Neutrophil (primary cell): ENCODE measurements around the gene RNF31.

ENCODE experiments used
- H3K27ac ChIP-seq: fragments of 200-600 bp; sonication (generic); 2 replicates; pipeline ENCODE4 v1.5.1; 2016; ENCODE audit warnings: mild to moderate bottlenecking, moderate library complexity
- H3K27me3 ChIP-seq: fragments of 200-600 bp; sonication (generic); 2 replicates; pipeline ENCODE4 v1.6.0; 2016; ENCODE audit warnings: mild to moderate bottlenecking
- H3K36me3 ChIP-seq: fragments of 200-600 bp; sonication (generic); 2 replicates; pipeline ENCODE4 v1.5.1; 2017
- H3K4me1 ChIP-seq, 2 experiments: fragments of 200-600 bp in 1 of 2; sonication (generic) in 1 of 2; 1 replicate in 1 of 2; 2 replicates in 1 of 2; pipeline versions ENCODE4 v1.5.1 to v1.6.1; 2013 to 2016; ENCODE audit warnings: low read depth in 1 of 2, low read length in 1 of 2, mild to moderate bottlenecking in 1 of 2, moderate library complexity in 1 of 2; ENCODE audit not compliant: control insufficient read depth in 1 of 2, insufficient read depth in 1 of 2
- H3K4me3 ChIP-seq, 2 experiments: fragments of 200-600 bp in 1 of 2; sonication (generic) in 1 of 2; 1 replicate in 1 of 2; 2 replicates in 1 of 2; pipeline ENCODE4 v1.5.1; 2013 to 2016; ENCODE audit warnings: low read depth in 1 of 2, low read length in 1 of 2, mild to moderate bottlenecking in 1 of 2, moderate library complexity in 1 of 2
- H3K9me3 ChIP-seq: fragments of 200-600 bp; sonication (generic); 2 replicates; pipeline ENCODE4 v1.5.1; 2016
- CTCF ChIP-seq: fragments of 200-600 bp; sonication (generic); IDR thresholded peaks from 2 replicates; pipeline ENCODE4 v1.5.1; 2016; ENCODE audit warnings: antibody characterized with exemption

Gene RNF31

DNA sequence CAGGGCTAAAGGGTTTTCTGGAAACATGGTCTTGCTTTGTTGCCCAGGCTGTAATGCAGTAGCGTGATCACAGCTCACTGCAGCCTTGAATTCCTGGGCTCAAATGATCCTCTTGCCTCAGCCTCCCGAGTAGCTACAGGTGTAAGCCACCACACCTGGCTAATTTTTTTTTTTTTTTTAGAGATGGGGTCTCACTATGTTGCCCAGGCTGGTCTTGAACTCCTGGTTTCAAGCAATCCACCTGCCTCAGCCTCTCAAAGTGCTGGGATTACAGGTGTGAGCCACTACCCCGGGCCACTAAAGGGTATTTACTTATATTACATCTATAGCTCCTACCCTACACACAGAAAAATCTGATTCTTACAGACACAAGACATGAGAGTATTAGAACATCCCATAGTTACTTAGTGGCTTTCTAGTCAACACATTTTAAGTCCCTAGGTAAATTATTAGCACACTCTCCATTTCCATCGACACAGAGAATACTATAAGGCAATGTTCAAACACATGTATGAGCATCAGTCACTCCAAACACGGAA lies 38.9 kb upstream of the RNF31 start:
- H3K9me3 ChIP-seq = no peaks in the 10 kb centered on the region
- no peaks in the 10 kb centered on the region for H3K36me3 ChIP-seq
- H3K27me3 ChIP-seq = no peaks in the 10 kb centered on the region
- H3K4me1 ChIP-seq = peaks cover 8 to 11% of the 10 kb centered on the region in 2 experiments
- no peak for TF ChIP-seq CTCF
- H3K27ac ChIP-seq = peak overlapping the region; percentile 60
- H3K4me3 ChIP-seq = peak overlapping the region in 1 of 2 experiments; percentile 3

DNA sequence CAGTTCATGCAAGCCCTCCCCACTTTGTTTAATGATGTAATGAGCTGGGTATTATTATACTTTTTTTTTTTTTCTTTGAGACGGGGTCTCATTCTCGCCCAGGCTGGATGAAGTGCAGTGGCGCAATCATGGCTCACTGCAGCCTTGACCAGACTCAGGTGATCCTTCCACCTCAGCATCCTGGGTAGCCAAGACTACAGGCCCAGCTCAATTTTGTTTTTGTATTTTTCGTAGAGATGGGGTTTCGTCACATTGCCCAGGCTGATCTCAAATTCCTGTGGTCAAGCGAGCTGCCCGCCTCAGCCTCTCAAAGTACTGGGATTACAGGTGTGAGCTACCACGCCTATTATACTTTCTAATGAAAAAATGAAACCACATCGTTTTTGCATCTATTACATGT lies 37.2 kb upstream of the RNF31 start:
- peaks cover 15 to 16% of the 10 kb centered on the region in 2 experiments for H3K4me1 ChIP-seq
- TF ChIP-seq CTCF = no peak

GRCh38 chr14:24110523-24110922 lies 36.8 kb upstream of the RNF31 start:
- Histone ChIP-seq H3K4me3 (no peak overlapping the region), H3K4me1 (peaks cover 18 to 19% of the 10 kb centered on the region in 2 experiments), H3K27ac (no peak overlapping the region), H3K9me3 (no peaks in the 10 kb centered on the region), H3K36me3 (no peaks in the 10 kb centered on the region), H3K27me3 (no peaks in the 10 kb centered on the region)
- TF ChIP-seq CTCF = no peak

More for the DNA sequence above, 37.2 kb upstream of the RNF31 start:
- Histone ChIP-seq H3K36me3 (no peaks in the 10 kb centered on the region), H3K9me3 (no peaks in the 10 kb centered on the region), H3K4me3 (no peak overlapping the region), H3K27me3 (no peaks in the 10 kb centered on the region), H3K27ac (no peak overlapping the region)

DNA sequence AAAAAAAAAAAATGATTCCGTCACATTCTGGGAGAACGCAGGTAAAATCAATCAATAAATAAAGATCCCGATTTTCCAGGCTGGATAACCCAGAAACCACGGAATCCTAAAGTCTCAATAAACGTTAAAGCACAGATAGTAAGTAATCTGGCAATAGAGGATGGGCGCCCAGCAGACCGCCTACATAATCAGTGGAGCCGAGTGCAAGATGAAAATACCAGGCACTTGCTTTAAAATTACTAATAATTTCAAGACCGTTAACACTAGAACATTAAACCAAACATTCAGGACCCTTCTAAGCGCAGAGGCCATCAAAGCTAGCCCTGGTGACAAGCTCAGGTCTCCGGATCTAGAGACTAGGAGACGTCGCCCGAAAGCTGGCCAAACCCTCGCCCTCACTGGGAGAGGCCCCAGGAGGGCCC lies 33.9 kb upstream of the RNF31 start:
- Histone ChIP-seq H3K4me3 (peak overlapping the region; percentile 67 to 84), H3K27ac (peak overlapping the region; percentile 98), H3K36me3 (peaks cover 14% of the 10 kb centered on the region), H3K9me3 (no peaks in the 10 kb centered on the region), H3K27me3 (no peaks in the 10 kb centered on the region), H3K4me1 (peaks cover 30 to 33% of the 10 kb centered on the region in 2 experiments)
- TF ChIP-seq CTCF = no peak

DNA sequence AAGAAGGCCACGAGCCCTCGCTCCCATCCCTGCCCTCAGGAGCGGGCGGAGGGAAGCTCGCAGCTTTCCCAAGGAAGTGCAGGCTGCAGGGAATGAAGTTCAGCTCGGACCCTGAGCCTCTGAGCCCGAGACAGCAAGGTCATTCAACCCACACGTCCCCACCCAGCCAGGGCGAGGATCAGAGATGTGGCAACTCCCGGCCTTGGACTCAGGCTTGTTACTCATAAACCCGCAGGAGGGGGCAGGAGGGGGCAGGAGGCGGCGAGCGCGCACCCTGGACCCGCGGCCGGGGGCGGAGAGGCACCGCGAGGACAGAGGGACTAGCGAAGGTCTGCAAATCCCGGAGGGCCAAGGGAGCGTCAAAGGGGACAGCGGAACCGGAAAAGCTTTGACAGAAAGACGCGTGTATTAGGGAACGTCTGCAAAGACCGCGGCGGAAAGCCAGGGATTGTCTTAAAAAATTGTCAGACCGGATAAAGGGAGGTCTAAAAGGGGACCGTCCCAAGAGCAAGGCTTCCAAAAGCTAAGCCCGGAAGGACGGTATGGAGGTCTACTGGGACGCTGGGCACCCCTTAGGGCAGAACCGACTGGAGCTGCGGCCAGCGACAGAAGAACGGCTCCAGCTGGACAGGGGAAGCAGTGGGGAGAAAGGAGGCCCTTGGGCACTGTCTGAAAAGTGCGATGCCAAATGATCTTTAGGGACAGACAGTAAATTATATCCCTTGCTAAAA lies 33.3 kb upstream of the RNF31 start:
- Histone ChIP-seq H3K36me3 (peaks cover 20% of the 10 kb centered on the region), H3K27ac (peak overlapping the region; percentile 98), H3K4me1 (peaks cover 25 to 29% of the 10 kb centered on the region in 2 experiments), H3K27me3 (no peaks in the 10 kb centered on the region), H3K4me3 (peak overlapping the region; percentile 67 to 84), H3K9me3 (no peaks in the 10 kb centered on the region)
- no peak for TF ChIP-seq CTCF
